ENCODE data around the gene AFAP1L2. TPM values are rescaled to one million over a fixed set of nuclear protein-coding genes. Genes with fewer than 3 reads are reported as not detected.
A peak's percentile ranks its signal among the peaks of the same experiment; 100 is the strongest.

The AFAP1L2 gene
- 0.06 TPM in 1 of 2 replicates, not detected in the other for total RNA-seq (2014; rRNA removed; shearing (Covaris generic))
- polyA plus RNA-seq (2014; cell fraction: nucleus; rRNA removed), result 0.04 and 0.19 TPM in 2 replicates

DNA sequence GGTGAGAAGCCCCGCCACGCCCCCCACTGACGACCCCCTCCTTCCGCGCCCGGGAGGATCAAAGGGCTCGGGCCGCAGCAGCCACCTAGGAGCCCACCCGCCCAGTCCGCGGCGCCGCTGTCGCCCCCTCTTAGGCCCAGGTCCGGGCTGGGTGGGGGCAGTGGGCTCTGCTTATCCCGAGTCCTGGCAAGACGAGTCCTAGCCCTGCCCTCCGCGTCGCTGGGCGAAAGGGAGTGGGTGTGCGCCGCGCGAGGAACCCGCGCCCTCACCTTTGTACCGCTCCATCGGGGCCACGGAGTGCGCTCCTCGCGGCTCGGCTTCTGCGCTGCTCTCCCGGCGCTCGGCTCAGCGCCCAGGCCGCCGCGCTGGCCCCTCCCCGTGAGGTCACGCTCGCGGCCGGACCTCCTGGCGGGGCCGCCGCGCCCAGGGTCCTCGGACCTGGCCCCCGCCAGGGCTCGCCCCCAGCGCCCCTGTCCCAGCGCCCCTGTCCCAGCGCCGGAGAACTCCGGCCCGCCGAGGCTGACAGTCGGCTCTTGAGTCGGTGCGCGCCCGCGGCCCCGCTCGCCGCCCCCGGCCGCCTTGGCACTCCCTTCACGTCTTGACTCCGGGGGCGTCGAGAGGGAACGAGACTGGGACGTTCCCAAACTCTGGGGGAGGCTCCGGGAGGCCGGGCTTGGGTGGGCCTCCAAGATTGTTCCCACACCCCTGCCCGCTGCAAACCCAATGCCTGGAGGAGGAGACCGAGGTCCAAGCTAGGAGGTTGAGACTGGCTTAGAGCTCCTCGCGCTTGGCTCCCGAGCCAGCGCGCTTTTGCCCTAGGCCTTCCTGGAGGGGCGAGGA lies at the start of gene AFAP1L2:
AFAP1L2 (minus strand) TSS at position 332 of the 840 bp plus-strand sequence; CDS start at position 285, 47 bp downstream.
- DNase-seq (ENCODE audit: extremely low read depth, low read depth), result peak; percentile 11

DNA sequence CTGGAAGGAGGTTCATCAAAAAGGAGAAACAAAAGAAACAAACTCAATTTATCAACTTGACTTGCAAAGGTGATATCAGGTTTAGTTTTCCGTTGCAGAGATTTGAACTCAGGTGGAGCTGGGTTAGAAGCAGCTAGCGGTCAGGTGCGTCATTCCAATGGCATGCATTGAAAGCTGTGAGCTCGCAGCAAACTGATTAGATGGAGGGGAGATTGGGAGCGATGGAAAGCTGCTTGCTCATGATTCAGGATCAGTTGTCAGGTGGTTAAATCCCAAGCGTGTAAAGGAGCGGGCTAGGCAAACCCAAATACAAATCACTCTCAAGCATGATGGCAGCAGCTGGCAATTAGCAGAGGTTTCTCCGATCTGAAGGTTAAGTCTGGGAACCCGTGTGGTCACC lies 49.3 kb upstream of the AFAP1L2 start:
- DNase-seq (ENCODE audit: extremely low read depth, low read depth), result no peak

- DNase-seq (ENCODE audit: extremely low read depth, low read depth), result no peak
Observed at GRCh38 chr10:114448897-114449296, 44.6 kb upstream of the AFAP1L2 start.

DNA sequence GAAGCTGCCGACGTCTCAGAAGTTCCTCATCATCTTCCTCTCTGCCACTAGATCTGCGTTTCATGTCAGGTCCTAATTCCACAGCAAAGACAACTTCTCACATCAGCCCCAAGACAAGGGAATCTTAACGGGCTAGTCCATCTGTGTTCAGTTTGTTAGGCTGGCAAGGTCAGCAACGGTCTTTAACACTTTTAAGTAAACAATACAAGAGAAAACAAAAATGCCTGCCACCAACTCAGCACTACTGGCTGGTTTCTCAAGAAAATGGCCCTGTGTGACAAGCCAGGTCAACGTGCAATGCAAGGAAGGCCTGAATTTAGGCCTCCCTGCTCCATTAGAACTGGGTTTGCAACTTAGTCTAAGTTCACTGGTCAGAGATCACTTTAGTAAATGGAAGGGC lies 41.0 kb upstream of the AFAP1L2 start:
- no peak for DNase-seq (ENCODE audit: extremely low read depth, low read depth)

DNA sequence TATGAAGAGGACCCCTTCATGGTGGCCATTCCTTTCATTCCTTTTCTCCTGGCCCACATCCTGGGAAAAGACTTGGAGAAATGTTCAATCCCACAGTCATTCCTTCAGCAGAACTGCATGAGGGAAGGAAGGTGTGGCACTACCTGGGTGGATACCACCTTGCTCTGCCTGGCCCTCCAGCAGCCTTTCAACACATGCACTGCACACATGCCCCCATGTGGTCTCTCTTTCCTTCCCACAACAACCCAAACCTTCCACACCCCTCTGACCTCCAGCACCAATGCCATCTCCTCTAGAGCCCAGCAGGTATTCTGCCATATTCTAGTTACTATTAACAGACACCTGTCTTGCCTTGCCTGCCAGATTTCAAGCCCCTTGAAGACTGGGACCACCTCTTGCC lies 40.5 kb upstream of the AFAP1L2 start:
- DNase-seq (ENCODE audit: extremely low read depth, low read depth), result no peak

- no peak for DNase-seq (ENCODE audit: extremely low read depth, low read depth)
Observed at GRCh38 chr10:114442091-114442630, 37.9 kb upstream of the AFAP1L2 start.

DNA sequence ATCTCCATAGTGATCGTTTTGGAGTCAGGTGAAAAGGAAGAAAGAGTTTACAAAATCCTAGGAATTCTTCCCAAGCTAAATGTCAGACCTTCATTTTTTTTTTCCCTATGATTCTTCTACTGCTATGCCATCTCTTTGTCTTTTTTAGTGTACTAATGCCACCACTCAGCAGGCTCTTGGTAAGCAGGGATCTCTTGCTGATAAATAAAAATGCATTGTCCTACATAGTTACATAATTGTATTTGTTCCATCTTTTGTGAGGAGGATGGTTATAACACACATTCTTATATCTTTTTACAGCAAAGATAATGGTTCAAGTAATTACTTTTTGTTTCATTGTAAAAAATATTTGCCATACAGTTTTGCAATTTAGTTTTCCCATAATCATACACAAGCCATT lies 36.8 kb upstream of the AFAP1L2 start:
- no peak for DNase-seq (ENCODE audit: extremely low read depth, low read depth)

- DNase-seq (ENCODE audit: extremely low read depth, low read depth), result peak; percentile 22
Observed at GRCh38 chr10:114437473-114438292, 33.4 kb upstream of the AFAP1L2 start.

GRCh38 chr10:114436941-114437340 lies 32.6 kb upstream of the AFAP1L2 start:
- DNase-seq (ENCODE audit: extremely low read depth, low read depth), result no peak

GRCh38 chr10:114432566-114433093 lies 28.3 kb upstream of the AFAP1L2 start:
- no peak for DNase-seq (ENCODE audit: extremely low read depth, low read depth)

DNA sequence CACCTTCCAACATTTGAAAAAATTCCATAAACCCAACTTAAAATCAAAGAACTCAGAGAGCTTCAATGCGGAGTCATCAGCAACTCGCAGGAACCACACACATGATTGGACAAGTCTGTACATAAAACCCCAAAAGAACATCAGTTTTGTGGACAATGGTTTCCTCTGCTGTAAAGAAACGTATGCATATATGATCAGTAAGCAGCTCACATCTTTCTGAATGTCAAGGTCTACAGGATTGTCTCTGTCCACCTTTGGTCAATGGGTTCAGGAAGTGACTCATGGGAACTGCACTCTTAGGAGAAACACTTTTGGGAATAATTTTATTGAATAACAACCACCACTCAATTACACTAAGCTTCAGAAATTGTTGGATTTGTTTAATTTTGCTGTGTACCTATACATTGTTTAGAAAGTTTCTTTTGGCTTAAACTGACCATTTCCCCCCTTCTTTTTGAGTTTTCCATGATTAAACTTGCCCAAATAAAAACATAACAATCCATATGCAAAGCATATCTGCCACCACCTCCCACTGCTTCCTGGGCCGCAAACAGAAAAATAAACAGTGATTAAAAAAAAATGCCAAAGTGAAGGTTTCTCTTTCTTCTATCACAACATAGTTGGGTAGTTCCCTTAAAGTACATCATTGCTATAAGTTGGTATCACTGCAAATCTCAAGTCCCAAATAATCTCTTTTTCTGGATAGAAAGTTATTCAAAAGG lies 27.3 kb upstream of the AFAP1L2 start:
- DNase-seq (ENCODE audit: extremely low read depth, low read depth), result no peak

DNA sequence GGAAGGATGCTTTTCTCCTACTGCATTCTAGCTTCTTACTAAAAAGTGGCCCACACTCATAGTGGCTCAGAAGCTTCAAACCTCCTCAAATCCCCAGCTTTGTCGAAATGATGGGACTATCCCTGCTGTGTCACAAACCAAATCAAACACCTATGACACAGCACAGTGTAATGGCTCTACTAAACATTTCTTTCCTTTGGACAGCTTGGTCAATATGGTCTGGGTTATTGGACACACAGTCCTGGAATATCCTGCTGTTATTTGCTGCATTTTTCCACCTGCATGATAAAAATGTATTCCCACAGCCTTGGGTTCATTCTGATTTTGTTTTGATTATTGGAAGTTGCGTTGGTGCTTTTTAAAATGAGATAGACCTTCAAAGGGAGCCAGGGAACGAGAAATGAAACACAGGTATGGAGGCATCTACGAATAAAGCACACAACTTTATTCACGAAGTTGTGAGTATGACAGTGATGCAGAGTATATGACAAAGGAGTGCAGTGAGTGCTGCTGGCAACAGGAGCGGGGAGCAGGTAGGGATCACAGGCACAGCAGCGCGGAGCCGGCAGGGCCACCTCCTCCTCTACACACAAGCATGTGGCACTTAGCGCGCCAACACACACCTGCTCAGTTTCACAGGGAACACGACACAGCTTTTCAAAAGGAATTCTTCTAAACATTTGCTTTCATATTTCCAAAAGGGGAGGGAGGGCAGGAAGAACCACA lies 26.5 kb upstream of the AFAP1L2 start:
- no peak for DNase-seq (ENCODE audit: extremely low read depth, low read depth)

- no peak for DNase-seq (ENCODE audit: extremely low read depth, low read depth)
Observed at GRCh38 chr10:114429581-114430335, 25.5 kb upstream of the AFAP1L2 start.

- DNase-seq (ENCODE audit: extremely low read depth, low read depth), result no peak
Observed at GRCh38 chr10:114427124-114427852, 23.0 kb upstream of the AFAP1L2 start.

GRCh38 chr10:114426476-114426875 lies 22.2 kb upstream of the AFAP1L2 start:
- DNase-seq (ENCODE audit: extremely low read depth, low read depth), result no peak

GRCh38 chr10:114420811-114421485 lies 16.6 kb upstream of the AFAP1L2 start:
- DNase-seq (ENCODE audit: extremely low read depth, low read depth), result no peak

- no peak for DNase-seq (ENCODE audit: extremely low read depth, low read depth)
Observed at GRCh38 chr10:114418109-114418508, 13.8 kb upstream of the AFAP1L2 start.
